GM19035 (cell line): ENCODE measurements around the gene IGFALS.

Source experiments
- ATAC-seq: cut with Tn5 transposase; IDR thresholded peaks from one replicate; pipeline ENCODE4 v1.9.1; 2021; ENCODE audit not compliant: unreplicated experiment

IGFALS gene

DNA sequence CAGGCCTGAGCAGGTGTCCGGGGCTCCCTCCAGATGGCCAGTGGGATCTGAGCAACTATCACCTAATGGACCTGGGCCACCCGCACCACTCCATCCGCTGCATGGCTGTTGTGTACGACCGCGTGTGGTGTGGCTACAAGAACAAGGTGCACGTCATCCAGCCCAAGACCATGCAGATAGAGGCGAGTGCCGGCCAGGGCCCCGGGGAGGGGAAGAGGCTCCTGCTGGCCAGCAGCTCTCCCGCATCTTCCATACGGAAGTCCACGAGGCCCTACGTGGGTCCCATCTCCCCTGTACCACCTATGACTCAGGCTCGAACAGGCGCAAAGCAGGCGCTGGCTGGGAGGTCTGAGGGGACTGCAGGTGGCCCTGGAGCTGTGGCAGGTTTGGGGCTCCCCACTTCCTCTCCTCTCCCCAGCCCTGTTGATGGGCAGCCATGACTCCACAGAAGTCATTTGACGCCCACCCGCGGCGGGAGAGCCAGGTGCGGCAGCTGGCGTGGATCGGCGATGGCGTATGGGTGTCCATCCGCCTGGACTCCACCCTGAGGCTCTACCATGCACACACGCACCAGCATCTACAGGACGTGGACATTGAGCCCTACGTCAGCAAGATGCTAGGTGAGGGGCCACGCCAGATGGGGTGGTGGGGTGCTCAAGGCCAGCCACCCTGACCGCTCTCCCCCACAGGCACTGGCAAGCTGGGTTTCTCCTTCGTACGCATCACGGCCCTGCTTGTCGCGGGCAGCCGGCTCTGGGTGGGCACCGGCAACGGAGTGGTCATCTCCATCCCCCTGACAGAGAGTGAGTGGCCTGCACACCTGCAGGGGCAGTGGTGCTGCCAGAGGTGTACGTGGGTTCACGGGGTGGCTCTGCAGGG lies 26.1 kb downstream of the IGFALS start:
- ATAC-seq, result no peak

DNA sequence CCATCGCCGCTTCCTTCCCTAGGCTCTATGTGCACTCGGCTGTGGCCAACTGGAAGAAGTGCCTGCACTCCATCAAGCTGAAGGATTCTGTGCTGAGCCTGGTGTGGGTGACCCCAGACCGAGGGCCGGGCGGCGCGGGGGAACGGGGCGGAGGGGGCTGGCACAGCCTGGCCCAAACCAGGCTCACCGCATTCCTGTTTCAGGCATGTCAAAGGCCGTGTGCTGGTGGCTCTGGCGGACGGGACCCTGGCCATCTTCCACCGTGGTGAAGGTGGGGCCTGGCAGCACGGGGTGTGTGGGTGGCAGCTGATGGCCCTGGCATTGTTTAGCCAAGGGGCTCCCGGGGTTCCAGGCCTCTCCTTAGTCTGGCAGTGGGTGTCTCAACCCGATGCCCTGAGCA lies 26.8 kb downstream of the IGFALS start:
- no peak for ATAC-seq

DNA sequence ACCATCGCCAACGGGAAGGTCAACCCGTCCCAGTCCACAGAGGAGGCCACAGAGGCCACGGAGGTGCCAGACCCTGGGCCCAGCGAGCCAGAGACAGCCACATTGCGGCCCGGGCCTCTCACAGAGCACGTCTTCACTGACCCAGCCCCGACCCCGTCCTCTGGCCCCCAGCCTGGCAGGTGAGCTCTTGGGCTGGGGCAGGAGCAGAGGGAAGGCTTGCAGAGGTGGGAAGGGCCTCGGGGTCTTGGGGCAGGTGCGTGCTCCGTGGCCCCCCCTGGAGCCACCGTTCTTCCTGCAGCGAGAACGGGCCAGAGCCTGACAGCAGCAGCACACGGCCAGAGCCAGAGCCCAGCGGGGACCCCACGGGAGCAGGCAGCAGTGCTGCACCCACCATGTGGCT lies 27.3 kb downstream of the IGFALS start:
- no peak for ATAC-seq

DNA sequence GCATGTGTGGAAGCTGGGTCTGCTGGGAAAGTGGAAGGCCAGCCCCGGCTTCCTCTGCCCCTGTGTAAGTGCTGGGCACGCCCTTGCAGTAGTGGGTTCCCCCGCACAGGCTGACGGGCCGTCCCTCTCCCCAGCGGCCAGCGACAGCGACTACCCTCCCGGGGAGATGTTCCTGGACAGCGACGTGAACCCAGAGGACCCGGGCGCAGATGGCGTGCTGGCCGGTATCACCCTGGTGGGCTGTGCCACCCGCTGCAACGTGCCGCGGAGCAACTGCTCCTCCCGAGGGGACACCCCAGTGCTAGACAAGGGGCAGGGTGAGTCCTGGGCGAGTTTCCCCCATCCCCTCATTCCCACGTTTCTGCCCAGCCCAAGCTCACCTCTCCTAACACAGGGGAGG lies 27.7 kb downstream of the IGFALS start:
- no peak for ATAC-seq

DNA sequence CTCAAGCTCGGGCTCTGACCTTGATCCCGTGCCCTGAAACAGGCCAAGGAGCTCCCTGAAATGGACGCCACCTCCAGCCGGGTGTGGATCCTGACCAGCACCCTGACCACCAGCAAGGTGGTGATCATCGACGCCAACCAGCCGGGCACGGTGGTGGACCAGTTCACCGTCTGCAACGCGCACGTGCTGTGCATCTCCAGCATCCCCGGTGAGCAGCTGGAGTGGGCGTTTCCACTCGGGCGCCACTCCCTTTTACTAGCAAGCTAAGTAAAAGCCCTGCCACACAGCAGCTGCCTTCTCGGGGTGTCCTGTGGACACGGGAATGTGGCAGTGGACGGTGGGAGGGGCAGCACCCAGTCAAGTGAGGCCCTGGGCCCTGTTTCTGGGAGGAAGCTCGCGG lies 28.5 kb downstream of the IGFALS start:
- no peak for ATAC-seq

DNA sequence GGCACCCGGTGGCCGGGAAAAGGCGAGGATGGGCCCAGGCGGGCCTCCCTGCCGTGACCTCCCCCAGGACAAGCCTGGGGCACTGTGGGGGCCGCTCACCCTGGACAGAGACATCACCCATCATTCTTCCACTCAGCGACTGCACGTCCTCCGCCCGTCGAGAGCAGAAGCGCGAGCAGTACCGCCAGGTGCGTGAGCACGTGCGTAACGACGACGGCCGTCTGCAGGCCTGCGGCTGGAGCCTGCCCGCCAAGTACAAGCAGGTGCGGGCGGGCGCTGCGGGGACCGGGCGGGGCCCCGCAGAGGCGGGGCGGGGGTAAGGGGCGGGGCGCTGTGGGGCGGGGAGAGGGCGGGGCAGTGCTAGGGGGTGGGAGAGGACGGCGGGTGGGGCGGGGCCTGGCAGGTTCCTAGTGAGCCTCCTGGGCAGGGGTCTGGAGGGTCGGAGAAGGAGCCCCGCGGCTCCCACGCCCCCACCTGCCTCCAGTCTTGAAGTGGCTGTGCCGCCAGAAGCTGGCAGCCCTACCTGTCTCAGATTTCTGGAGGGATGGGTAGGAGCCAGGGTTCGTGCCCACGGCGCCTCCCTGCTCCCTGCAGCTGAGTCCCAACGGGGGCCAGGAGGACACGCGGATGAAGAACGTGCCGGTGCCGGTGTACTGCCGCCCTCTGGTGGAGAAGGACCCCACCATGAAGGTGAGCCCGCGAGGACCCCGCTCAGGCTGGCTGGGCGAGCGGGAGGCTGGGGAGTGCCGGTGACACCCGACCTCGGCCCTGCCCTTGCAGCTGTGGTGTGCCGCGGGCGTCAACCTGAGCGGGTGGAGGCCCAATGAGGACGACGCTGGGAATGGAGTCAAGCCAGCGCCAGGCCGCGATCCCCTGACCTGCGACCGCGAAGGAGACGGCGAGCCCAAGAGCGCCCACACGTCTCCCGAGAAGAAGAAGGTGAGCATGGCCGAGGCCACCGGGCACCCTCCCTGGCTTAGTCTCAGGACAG lies 29.7 kb downstream of the IGFALS start:
- ATAC-seq, result no peak

DNA sequence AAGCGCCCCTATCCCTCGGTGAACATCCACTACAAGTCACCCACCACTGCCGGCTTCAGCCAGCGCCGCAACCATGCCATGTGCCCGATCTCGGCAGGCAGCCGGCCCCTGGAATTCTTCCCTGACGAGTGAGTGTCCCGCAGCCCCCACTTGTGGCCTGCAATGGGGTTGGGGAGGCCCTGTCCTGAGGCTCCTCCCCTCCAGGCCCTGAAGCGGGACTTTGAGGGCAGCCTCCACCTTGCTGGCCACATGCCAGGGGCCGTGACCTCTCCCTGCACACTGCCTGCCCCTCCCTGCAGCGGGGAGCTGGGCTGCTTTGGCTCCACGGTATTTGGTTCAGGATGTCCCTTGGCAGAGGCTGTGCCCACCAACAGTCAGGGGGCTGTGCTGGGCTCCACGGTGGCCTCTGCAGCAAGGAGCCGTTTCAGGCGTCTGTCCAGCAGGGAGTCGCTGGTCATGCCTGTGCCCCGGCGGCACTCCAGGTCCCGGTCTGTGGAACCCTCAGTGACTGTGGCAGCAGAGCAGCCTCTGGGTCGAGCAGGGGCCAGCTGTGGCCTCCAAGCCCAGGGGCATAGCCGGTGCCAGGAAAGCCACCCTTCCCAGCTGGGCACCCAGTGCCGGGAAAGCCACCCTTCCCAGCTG lies 30.5 kb downstream of the IGFALS start:
- ATAC-seq, result no peak

DNA sequence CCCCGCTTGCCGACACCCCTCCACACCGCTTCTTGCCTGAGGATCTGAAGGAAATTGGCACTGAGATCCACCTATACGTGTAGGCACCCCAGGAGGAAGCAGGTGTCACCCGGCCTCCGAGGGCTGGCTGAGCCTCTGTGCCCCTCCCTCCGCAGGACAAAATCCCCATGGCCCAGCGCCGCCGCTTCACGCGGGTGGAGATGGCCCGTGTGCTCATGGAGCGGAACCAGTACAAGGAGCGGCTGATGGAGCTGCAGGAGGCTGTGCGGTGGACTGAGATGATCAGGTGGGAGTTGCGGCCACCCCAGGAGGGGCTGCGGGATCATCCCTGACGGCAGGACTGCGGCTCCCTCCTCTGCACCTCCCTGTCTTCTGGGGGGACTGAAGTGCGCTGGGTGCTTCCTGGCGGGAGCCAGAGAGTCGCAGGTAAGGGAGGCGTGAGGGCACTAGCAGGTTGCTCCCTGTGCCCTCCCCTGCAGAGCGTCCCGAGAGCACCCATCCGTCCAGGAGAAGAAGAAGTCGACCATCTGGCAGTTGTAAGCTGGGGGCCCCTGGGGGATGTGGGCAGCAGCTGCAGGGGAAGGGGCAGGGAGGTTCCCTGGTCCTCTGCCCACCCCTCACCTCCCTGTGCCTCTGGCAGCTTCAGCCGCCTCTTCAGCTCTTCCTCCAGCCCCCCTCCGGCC lies 31.2 kb downstream of the IGFALS start:
- ATAC-seq, result no peak

DNA sequence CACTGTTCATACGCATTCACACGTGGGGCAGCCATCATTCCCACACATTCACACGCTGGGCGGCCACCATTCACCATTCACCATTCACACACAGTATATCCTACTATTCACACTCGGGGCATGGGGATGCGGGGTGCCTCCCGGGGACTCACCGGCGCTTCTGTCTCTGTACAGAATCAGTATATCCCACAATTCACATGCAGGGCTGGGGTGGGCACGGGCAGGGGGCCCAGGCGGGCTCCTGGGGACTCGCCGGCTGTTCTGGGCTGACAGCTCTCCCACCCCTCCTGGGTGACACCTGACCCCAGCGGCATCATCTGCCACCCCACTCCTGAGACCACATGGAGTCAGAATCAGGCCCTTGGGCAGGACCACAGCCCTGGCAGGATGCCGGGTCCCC lies 31.8 kb downstream of the IGFALS start:
- ATAC-seq, result no peak

DNA sequence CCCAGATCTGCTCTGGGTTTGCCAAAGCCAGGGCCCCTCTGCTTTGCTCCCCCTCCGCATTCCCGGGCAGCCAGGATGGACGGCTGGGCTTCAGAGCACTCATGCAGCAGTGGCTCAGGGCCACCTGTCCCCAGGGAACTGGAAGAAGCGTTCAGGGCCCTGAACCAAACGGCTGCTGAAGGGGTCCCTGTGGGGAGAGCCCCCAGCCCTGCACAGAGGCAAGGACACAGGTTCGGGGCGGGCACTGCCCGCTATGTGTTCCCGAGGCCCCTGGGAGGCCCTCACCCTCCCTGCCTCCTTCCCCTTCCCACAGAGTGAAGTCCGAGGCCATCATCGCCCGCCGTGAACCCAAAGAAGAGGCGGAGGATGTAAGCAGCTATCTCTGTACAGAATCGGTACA lies 32.6 kb downstream of the IGFALS start:
- ATAC-seq, result no peak

DNA sequence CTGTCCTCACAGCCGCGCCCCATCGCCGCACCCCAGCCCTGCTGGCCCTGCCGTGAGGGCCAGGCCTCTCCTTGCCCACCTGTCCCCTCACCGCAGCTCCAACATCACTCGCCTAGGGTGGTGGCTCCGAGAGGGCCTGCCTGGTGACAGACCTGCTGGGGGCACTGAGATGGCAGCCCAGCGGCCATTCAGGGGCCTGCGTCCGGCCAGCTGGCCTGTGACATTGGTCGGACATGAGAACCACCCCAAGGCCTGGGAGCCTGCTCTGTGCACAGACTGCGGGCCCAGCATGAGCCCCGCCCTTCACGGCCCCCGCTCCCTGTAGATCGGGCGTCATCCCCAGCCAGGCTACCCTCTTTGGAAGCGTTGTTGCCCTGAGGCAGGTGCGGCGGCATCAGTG lies 34.0 kb downstream of the IGFALS start:
- no peak for ATAC-seq

DNA sequence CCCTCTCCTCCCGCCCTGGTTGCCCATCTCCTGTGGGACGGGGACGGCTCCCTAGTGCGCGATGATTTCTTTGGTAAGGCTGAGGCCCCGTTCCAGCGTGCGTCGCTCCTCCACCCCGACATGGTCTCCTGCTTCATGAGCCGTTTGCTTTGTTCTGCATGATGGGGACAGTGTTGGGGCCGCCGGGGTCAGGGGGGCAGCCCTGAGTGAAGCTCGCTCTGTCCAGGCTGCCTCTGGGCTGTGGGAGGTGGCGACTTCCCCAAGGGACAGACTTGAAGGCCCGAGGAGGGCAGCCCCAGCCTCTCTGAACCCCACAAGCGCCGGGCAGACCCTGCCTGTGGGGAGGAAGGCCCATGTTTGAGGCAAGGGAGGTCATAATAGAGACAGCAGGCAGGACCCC lies 34.6 kb downstream of the IGFALS start:
- no peak for ATAC-seq

DNA sequence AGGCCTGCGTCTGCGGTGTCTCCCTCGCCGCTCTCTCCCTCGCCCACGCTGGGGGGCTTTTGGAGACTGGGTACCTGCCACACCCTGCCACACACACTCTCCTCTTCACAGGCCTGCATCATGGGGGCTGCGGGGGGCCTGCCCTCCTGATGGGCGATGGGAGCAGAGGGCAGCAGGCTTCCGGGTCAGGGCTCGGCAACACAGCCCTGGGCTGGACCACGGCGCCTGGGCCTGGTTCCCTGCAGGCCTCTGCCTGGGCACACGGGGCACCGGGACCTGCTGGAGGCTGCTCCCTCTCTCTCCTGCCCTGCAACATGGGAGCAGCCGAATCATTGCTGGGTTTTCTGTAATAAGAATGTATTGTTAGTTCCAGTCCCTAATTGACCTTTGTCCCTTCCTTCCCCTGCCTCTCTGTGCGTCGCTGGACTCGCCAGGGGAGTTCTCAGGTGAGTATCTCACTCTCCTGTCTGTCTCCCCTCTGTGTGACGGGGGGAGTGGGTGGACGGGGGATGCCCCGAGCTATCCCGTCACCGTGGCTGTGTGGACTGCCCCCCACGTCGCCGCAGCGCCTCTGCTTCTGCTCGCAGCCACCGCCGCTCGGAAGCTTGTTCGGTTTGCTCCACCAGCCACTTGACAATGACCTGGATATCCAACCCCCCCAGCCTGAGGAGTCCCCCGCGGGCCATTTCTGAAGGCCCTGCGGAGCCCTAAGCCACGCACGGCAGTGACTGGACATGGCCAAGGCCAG lies 35.6 kb downstream of the IGFALS start:
- ATAC-seq, result no peak

DNA sequence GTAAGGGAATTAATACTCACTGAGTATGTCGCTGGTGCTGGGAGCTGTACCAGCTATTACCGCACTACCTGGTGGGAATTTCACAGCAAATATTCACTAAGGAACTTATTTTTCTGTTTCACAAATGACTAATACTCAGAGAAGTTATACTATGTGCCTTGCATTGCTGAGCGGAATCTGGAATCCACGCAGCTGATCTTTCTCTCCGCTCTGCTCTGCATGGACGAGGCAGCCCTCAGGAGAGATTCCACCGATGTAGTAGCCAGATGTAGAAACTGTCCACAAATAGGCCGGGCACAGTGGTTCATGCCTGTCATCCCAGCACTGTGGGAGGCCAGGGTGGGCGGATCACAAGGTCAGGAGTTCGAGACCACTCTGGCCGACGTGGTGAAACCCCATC lies 39.3 kb downstream of the IGFALS start:
- no peak for ATAC-seq

DNA sequence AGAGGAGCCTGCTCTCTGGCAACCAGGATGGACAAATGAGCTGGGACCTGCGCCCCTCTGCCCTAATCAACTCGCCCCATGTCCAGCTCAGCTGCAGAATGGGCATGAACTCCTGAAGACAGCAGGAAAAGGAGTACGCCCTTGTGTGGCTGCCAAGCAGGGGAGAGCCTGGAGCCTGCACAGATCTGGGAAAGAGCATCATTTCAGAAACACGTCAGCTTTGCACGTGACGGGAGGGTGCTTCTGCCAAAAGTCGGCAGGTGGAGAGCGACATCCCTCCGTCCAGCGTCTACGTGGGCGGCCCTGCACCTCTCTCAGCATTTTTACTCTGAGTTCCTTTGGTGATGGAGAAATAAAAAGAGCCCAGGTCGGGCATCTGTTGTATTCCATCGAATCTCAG lies 40.7 kb downstream of the IGFALS start:
- no peak for ATAC-seq

DNA sequence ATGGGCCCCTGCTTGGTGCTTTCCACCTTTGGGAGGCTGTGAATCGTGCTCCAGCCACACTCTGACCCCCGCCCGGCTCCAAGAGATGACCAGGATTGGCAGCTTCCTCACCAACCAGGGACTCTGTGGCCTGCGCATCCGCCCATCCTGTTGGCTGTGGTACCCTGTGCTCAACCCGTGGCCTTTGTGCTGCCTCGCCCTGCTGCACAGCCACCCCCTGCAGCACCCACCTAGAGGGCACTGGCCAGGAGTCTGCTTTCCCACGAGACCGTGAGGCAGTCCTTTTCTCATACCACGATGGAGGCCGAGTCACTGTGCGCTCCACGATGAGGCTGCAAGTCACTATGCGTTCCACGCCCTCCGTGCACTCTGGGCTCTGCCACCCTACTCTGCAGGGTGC lies 41.6 kb downstream of the IGFALS start:
- ATAC-seq, result no peak

DNA sequence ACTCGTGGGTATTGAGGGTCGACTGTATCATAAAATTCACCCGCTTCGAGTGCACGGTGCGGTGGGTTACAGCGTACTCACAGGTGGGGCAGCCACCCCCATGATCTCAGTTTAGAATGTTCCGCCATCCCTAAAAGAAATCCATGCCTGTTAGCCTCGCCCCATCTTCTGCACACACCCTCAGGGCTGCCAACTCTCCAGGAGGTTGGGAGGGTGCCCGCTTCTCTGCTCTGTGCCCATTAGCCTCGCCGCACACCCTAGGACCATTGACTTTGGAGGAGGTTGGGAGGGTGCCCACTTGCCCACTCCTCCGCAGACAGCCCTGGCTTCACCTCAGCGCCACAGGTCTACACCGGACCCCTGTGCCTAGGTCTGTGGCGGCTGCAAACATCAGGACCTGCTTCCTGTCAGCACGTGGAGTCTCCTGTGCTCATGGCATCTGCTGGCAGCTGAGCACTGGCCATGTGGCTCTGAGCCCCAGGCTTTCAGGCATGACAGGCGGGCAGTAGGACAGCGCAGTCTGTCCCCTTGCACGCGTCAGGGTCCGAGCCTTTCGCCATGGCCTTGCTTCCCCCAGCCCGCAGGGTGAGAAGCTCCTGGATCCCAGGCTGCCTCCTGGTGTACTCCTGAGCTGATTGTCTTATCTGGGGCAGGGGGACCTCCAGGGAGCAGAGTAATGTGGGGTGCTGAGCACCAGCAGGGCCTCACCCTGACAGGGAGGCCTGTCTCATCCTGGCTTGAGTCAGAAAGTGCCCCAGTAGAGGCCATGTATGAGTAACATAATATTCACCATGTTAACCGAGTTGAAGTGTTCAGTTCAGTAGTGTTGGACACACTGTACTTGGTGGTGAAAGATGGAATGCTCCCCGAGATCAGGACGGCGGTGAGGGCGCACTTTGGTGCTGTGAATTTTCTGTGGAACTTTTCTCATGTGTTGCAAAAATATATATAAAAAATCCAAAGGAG lies 44.1 kb downstream of the IGFALS start:
- ATAC-seq, result no peak

DNA sequence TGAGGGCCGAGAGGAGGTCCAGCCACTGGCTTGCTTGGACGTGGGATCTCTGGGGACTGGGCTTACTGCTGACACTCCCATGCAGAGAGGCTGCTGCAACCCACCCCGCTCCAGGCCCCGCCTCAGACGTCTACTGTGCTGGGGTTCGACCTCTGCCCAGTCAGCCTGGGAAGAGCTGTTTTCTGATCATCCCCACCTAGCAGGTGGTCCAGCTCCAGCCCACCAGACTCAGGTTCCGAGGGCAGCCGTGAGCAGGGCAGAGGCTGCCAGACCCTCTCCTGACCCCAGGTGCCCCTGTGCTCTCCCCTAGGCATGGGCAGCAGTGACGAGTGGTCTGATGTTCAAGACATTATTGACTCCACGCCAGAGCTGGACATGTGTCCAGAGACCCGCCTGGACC lies 45.6 kb downstream of the IGFALS start:
- no peak for ATAC-seq

DNA sequence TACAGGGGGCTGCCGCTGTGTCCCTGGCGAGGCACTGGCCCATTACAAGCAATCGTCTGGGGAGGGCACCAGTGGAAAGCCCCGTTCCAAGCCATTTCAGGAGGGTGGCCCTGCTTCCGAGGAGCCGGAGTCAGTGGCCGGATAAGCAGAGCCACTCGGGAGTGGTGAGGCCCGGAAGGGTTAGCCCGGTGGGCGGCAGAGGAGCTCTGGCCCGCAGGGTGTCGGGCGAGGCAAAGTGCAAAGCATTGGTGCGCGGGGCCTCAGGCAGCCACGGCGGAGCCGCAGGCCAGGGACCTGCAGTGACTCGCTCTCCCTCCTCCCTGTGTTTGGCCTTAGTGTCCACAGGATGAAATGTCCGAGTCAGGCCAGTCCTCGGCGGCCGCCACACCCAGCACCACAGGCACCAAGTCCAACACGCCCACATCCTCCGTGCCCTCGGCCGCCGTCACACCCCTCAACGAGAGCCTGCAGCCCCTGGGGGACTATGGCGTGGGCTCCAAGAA lies 46.8 kb downstream of the IGFALS start:
- ATAC-seq, result no peak
